ENCODE results near the gene SNAI3. TPM values are rescaled to one million over a fixed set of nuclear protein-coding genes. Genes with fewer than 3 reads are reported as not detected.

Gene SNAI3
- total RNA-seq, 1 experiment from 2014 or later: 2.2 TPM

GRCh38 chr16:88696441-88696840, 10.1 kb upstream of the SNAI3 start:
- RAD21 ChIA-PET (ENCODE audit: low non-redundant PET in 1 of 2, low total read pairs in 2 of 2, uncharacterized antibody in 2 of 2, unreplicated experiment in 2 of 2): no interaction called here

More at GRCh38 chr16:88696441-88696840, 10.1 kb upstream of the SNAI3 start:
- no peaks in the 10 kb centered on the region for H3K9me3 ChIP-seq (ENCODE audit: control insufficient read depth in 1 of 2, insufficient read depth in 1 of 2, low read depth in 1 of 2, low read length in 2 of 2)
- H3K36me3 ChIP-seq (ENCODE audit: control insufficient read depth in 1 of 2, insufficient read depth in 2 of 2, low read length in 2 of 2): peaks cover 2 to 3% of the 10 kb centered on the region in 2 experiments; a peak in 1 of 4 replicates
- no peak overlapping the region for H3K27ac ChIP-seq (ENCODE audit: low read depth, low read length)
- ChIA-PET CTCF (no interaction called here), POLR2A (no interaction called here)
- H3K9ac ChIP-seq (ENCODE audit: low read length): no peak overlapping the region
- intact Hi-C loops (cut with micrococcal nuclease): no loop called here
- no peak for TF ChIP-seq ZBTB33 (IDR thresholded peaks at IDR 0.05; ENCODE audit: extremely low read depth, insufficient replicate concordance, low read length)
- TF ChIP-seq EZH2phosphoT487 (IDR thresholded peaks at IDR 0.05; ENCODE audit: borderline replicate concordance): no peak
- TF ChIP-seq REST (IDR thresholded peaks at IDR 0.05; ENCODE audit: low read depth): no peak
- no peak for TF ChIP-seq JUND (IDR thresholded peaks at IDR 0.05)
- no peak for TF ChIP-seq ZNF274 (IDR thresholded peaks at IDR 0.05; ENCODE audit: low read depth, low read length)
- TF ChIP-seq POLR2AphosphoS5 (IDR thresholded peaks at IDR 0.05; ENCODE audit: low read depth, low read length): no peak
- no peaks in the 10 kb centered on the region for H3K4me1 ChIP-seq (ENCODE audit: control insufficient read depth in 1 of 2, insufficient read depth in 2 of 2, low read length in 2 of 2)
- H3K27me3 ChIP-seq (ENCODE audit: insufficient read depth, low read length): no peaks in the 10 kb centered on the region
- no TSS peak for BruUV-seq (replicated peaks)
- H2AFZ ChIP-seq (ENCODE audit: low read depth, low read length, poor library complexity, severe bottlenecking): no peak overlapping the region
- no peak overlapping the region for H3K4me3 ChIP-seq (replicated peaks in 1 of 2; ENCODE audit: low read depth in 1 of 2, low read length in 2 of 2)
- H4K20me1 ChIP-seq (ENCODE audit: insufficient read depth): no peaks in the 10 kb centered on the region
- H3K4me2 ChIP-seq (ENCODE audit: low read length): no peak overlapping the region
- ATAC-seq: no peak
- DNase-seq (ENCODE audit: low read depth, low spot score): no peak
- no peaks in the 10 kb centered on the region for H3K79me2 ChIP-seq (ENCODE audit: insufficient read depth, low read length)
- H3K9me2 ChIP-seq (ENCODE audit: insufficient read depth): no peaks in the 10 kb centered on the region
